SK-N-SH treated with all-trans-retinoic acid at 6 μM for 48 hours (cell line): Measurements from ENCODE around the gene NUDT21.
"Not testable (repeated sequence)": the region's sequence is repeated elsewhere in the genome, so short reads cannot be mapped to it uniquely, and the experiment has no call there.

Experiments used
- ATAC-seq: fragments of 200-7000 bp; cut with Tn5 transposase; 3 replicates; pipeline ENCODE4 v1.9.1; 2020; ENCODE audit warnings: mild to moderate bottlenecking, moderate library complexity
- ARNTL ChIP-seq: fragments of 450-650 bp; formaldehyde crosslinking; IDR thresholded peaks from 2 replicates; pipeline ENCODE4 v1.5.0; 2020; ENCODE audit warnings: low read depth, mild to moderate bottlenecking, moderate library complexity, borderline replicate concordance
- CREB5 ChIP-seq: fragments of 250-450 bp; sonication (Bioruptor Pico); IDR thresholded peaks from 2 replicates; pipeline ENCODE4 v1.5.1; 2020; ENCODE audit warnings: low read depth, mild to moderate bottlenecking, moderate library complexity
- CSRNP3 ChIP-seq: fragments of 250-450 bp; sonication (Bioruptor Pico); IDR thresholded peaks from 2 replicates; pipeline ENCODE4 v1.5.1; 2021; ENCODE audit warnings: mild to moderate bottlenecking, moderate library complexity
- ESRRG ChIP-seq: fragments of 250-450 bp; sonication (Bioruptor Pico); IDR thresholded peaks from 2 replicates; pipeline ENCODE4 v1.6.1; 2021; ENCODE audit warnings: mild to moderate bottlenecking
- GLIS3 ChIP-seq: fragments of 250-450 bp; sonication (Bioruptor Pico); IDR thresholded peaks from 2 replicates; pipeline ENCODE4 v1.5.0; 2020; ENCODE audit warnings: mild to moderate bottlenecking, moderate library complexity
- ISL1 ChIP-seq: fragments of 250-450 bp; sonication (Bioruptor Pico); IDR thresholded peaks from 2 replicates; pipeline ENCODE4 v2.1.2; 2022; ENCODE audit warnings: mild to moderate bottlenecking, moderate library complexity
- POU6F1 ChIP-seq: fragments of 250-450 bp; sonication (Bioruptor Pico); IDR thresholded peaks from 2 replicates; pipeline ENCODE4 v1.8.0; 2021; ENCODE audit warnings: low read depth, mild to moderate bottlenecking, moderate library complexity, borderline replicate concordance
- PPARA ChIP-seq: fragments of 250-450 bp; sonication (Bioruptor Pico); IDR thresholded peaks from 2 replicates; pipeline ENCODE4 v1.5.0; 2020; ENCODE audit warnings: mild to moderate bottlenecking, borderline replicate concordance
- RARB ChIP-seq: fragments of 250-450 bp; sonication (Bioruptor Pico); IDR thresholded peaks from 2 replicates; pipeline ENCODE4 v1.8.0; 2021; ENCODE audit warnings: mild to moderate bottlenecking, moderate library complexity
- TSHZ2 ChIP-seq: fragments of 250-450 bp; sonication (Bioruptor Pico); IDR thresholded peaks from 2 replicates; pipeline ENCODE4 v1.5.0; 2020; ENCODE audit warnings: mild to moderate bottlenecking, moderate library complexity
- ZC3H10 ChIP-seq: fragments of 250-450 bp; sonication (Bioruptor Pico); IDR thresholded peaks from 2 replicates; pipeline ENCODE4 v1.5.1; 2021; ENCODE audit warnings: mild to moderate bottlenecking, moderate library complexity
- ZFP3 ChIP-seq: fragments of 250-450 bp; sonication (Bioruptor Pico); IDR thresholded peaks from 2 replicates; pipeline ENCODE4 v1.5.0; 2020; ENCODE audit warnings: mild to moderate bottlenecking, moderate library complexity
- ZFP30 ChIP-seq: fragments of 450-650 bp; formaldehyde crosslinking; IDR thresholded peaks from 2 replicates; pipeline ENCODE4 v1.5.0; 2022; ENCODE audit warnings: mild to moderate bottlenecking, moderate library complexity
- ZNF565 ChIP-seq: fragments of 450-650 bp; formaldehyde crosslinking; conservative IDR thresholded peaks from 2 replicates; pipeline ENCODE4 v1.5.0; 2020; ENCODE audit warnings: low read depth, mild to moderate bottlenecking, moderate library complexity
- ZNF70 ChIP-seq: fragments of 450-650 bp; formaldehyde crosslinking; IDR thresholded peaks from 2 replicates; pipeline ENCODE4 v1.5.0; 2020; ENCODE audit warnings: mild to moderate bottlenecking, moderate library complexity
- ZNF8 ChIP-seq: fragments of 450-650 bp; formaldehyde crosslinking; IDR thresholded peaks from 2 replicates; pipeline ENCODE4 v1.5.0; 2020; ENCODE audit warnings: mild to moderate bottlenecking, moderate library complexity

Gene NUDT21

GRCh38 chr16:56450986-56451752, at the start of gene NUDT21, which contains the start of gene OGFOD1:
NUDT21 (minus strand) TSS chr16:56451332; CDS start chr16:56451202, 130 bp downstream.
OGFOD1 (plus strand) TSS chr16:56451554; CDS start chr16:56451613, 59 bp downstream.
- ATAC-seq = peak; percentile 98
- TF ChIP-seq CREB5 (CRISPR knock-in tag) (no peak), TSHZ2 (CRISPR knock-in tag) (no peak), ZC3H10 (CRISPR knock-in tag) (no peak), PPARA (CRISPR knock-in tag) (no peak), ZFP3 (no peak), ESRRG (CRISPR knock-in tag) (no peak), GLIS3 (CRISPR knock-in tag) (no peak), ZNF70 (CRISPR knock-in tag) (no peak), POU6F1 (CRISPR knock-in tag) (no peak), ZNF565 (CRISPR knock-in tag) (no peak), ZFP30 (no peak)
- TF ChIP-seq, all 23 proteins: peak for 0

- no peak for ATAC-seq
- no peak for TF ChIP-seq ZFP30
Observed at GRCh38 chr16:56493815-56494214, 42.7 kb upstream of the NUDT21 start.

- TF ChIP-seq ZFP3 (no peak), CREB5 (CRISPR knock-in tag) (no peak), ZNF8 (no peak), RARB (CRISPR knock-in tag) (no peak), ARNTL (no peak)
- no peak for ATAC-seq
Observed at GRCh38 chr16:56493126-56493525, 42.0 kb upstream of the NUDT21 start.

- ATAC-seq = no peak
- TF ChIP-seq ISL1 (no peak), PPARA (CRISPR knock-in tag) (no peak)
Observed at GRCh38 chr16:56491657-56492261, 40.6 kb upstream of the NUDT21 start.

GRCh38 chr16:56488868-56489267, 37.7 kb upstream of the NUDT21 start:
- ATAC-seq = not testable (repeated sequence)

- TF ChIP-seq GLIS3 (CRISPR knock-in tag) (no peak), ZNF8 (no peak), ARNTL (no peak), CSRNP3 (CRISPR knock-in tag) (no peak)
Observed at GRCh38 chr16:56488035-56488434, 36.9 kb upstream of the NUDT21 start.

More at GRCh38 chr16:56488035-56488434, 36.9 kb upstream of the NUDT21 start:
- no peak for ATAC-seq
